ENCODE measurements around the gene INO80C. TPM values are rescaled to one million over a fixed set of nuclear protein-coding genes. Genes with fewer than 3 reads are reported as not detected.

INO80C gene, protein sequence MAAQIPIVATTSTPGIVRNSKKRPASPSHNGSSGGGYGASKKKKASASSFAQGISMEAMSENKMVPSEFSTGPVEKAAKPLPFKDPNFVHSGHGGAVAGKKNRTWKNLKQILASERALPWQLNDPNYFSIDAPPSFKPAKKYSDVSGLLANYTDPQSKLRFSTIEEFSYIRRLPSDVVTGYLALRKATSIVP
- polyA plus RNA-seq (ENCODE audit: insufficient read length in 3 of 3) = 10 to 100 TPM; 28.8 to 32.6 (median 29.4) TPM
- long read RNA-seq, donor 1, transcript INO80C-202 (5 exons, 974 nt) = major isoform, 9 of 16 reads
- long read RNA-seq, donor 1, partial matches to known transcripts = 0 of 16 reads
- long read RNA-seq, donor 1, other reads (novel, unspliced or antisense) = 0 of 16 reads
- long read RNA-seq, donor 2, transcript INO80C-202 (5 exons, 974 nt) = major isoform, 7 of 11 reads
- long read RNA-seq, donor 2, partial matches to known transcripts = 0 of 11 reads
- long read RNA-seq, donor 2, other reads (novel, unspliced or antisense) = 0 of 11 reads
- long read RNA-seq, donor 3, transcript INO80C-202 (5 exons, 974 nt) = major isoform, 7 of 10 reads
- long read RNA-seq, donor 3, partial matches to known transcripts = 0 of 10 reads
- long read RNA-seq, donor 3, other reads (novel, unspliced or antisense) = 0 of 10 reads
- long read RNA-seq, donor 4, transcript INO80C-208 (1 exons, 434 nt) = minor isoform, 6 of 19 reads
- long read RNA-seq, donor 4, transcript INO80C-202 (5 exons, 974 nt) = major isoform, 11 of 19 reads
- long read RNA-seq, donor 4, partial matches to known transcripts = 0 of 19 reads
- long read RNA-seq, donor 4, other reads (novel, unspliced or antisense) = 0 of 19 reads
- long read RNA-seq, donor 5 = 0 reads
- long read RNA-seq, donor 6, transcript INO80C-202 (5 exons, 974 nt) = major isoform, 6 of 8 reads
- long read RNA-seq, donor 6, partial matches to known transcripts = 0 of 8 reads
- long read RNA-seq, donor 6, other reads (novel, unspliced or antisense) = 0 of 8 reads
- long read RNA-seq, donor 7, transcript INO80C-202 (5 exons, 974 nt) = major isoform, 6 of 12 reads
- long read RNA-seq, donor 7, partial matches to known transcripts = 0 of 12 reads
- long read RNA-seq, donor 7, other reads (novel, unspliced or antisense) = 0 of 12 reads
- long read RNA-seq, donor 8 = 0 reads
- long read RNA-seq, donor 9, partial matches to known transcripts = 0 of 5 reads
- long read RNA-seq, donor 9, other reads (novel, unspliced or antisense) = 0 of 5 reads
- long read RNA-seq, donor 10, transcript INO80C-202 (5 exons, 974 nt) = major isoform, 12 of 16 reads
- long read RNA-seq, donor 10, partial matches to known transcripts = 0 of 16 reads
- long read RNA-seq, donor 10, other reads (novel, unspliced or antisense) = 0 of 16 reads
- long read RNA-seq, donor 11, partial matches to known transcripts = 0 of 8 reads
- long read RNA-seq, donor 11, other reads (novel, unspliced or antisense) = 0 of 8 reads
- long read RNA-seq, donor 12, partial matches to known transcripts = 0 of 4 reads
- long read RNA-seq, donor 12, other reads (novel, unspliced or antisense) = 0 of 4 reads
- long read RNA-seq, donor 13 = 0 reads
- long read RNA-seq, donor 14, transcript INO80C-202 (5 exons, 974 nt) = major isoform, 8 of 15 reads
- long read RNA-seq, donor 14, partial matches to known transcripts = 0 of 15 reads
- long read RNA-seq, donor 14, other reads (novel, unspliced or antisense) = 0 of 15 reads
- long read RNA-seq, donor 15, partial matches to known transcripts = 0 of 5 reads
- long read RNA-seq, donor 15, other reads (novel, unspliced or antisense) = 0 of 5 reads
- long read RNA-seq, donor 16, transcript INO80C-202 (5 exons, 974 nt) = major isoform, 14 of 26 reads
- long read RNA-seq, donor 16, transcript INO80C-208 (1 exons, 434 nt) = minor isoform, 5 of 26 reads
- long read RNA-seq, donor 16, partial matches to known transcripts = 0 of 26 reads
- long read RNA-seq, donor 16, other reads (novel, unspliced or antisense) = 0 of 26 reads

DNA sequence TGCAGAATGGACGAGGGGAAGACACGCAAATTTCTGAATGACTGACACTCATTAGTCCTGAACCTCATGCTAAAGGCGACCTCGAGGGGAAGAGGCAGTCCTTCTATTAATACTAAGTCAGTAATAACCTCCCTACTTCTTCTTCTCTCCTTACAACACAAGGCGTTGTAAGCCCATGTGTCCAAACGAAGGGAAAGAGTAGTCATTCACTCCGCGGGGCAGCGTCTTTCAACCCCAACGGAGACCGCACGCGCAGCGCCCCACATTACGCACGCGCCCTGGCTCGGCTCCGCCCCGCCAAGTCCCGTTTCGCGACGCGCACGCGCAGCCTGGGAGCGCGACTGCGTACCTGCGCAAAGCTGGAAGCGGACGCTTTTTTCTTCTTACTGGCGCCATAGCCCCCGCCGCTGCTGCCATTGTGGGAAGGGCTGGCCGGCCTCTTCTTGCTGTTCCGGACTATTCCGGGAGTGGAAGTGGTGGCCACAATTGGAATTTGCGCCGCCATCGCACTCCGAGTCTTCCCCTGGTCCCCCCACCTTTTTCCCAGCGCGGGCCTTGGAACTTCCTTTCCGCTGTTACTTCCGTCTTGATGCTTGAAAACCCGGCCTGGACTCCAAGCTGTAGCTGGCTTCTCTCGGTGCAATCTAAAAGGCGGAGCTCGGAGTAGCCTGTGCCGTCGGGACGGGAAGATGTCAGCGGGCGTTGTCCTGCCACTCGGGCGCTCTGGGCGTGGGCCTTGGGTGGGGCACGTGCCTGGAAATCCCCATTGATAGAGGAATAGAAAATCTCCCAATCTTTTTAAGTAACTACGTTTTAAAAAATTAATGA, at the start of gene INO80C:
INO80C (minus strand) TSS at position 591 of the 828 bp plus-strand sequence; CDS start at position 505, 86 bp downstream.
- peak; percentile 85 to 94 (median 91) for DNase-seq (ENCODE audit: extremely low read depth in 1 of 11, low read depth in 9 of 11, low spot score in 4 of 11)

DNA sequence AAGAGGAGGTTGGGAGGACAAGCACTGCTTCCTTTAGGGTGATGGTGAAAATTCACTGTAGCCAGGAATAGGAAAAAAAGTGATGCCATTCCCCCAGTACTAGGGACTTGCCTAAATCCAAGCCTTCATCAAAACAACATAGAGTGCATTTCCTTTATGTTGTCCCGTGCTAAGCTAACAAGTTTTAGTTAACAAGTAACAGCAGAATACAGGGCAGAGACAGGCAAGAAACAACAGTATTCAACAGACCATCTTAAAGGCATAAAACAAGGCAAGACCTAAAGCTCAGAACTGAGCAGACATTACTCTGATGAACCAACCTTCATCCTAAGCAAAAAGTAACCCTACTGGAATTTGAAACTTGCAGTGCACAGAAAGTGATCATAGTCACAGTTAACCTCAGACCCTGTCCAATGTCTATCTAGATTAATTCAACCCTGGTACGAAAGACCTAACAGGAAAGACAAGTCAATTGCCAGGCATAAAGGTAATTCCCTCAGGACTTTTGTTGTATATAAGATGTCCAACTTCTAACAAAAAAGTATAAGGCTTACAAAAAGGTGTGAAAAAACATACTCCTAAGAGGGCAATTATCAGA, 49.3 kb upstream of the INO80C start:
- no peak for DNase-seq (ENCODE audit: extremely low read depth in 1 of 11, low read depth in 9 of 11, low spot score in 4 of 11)

DNA sequence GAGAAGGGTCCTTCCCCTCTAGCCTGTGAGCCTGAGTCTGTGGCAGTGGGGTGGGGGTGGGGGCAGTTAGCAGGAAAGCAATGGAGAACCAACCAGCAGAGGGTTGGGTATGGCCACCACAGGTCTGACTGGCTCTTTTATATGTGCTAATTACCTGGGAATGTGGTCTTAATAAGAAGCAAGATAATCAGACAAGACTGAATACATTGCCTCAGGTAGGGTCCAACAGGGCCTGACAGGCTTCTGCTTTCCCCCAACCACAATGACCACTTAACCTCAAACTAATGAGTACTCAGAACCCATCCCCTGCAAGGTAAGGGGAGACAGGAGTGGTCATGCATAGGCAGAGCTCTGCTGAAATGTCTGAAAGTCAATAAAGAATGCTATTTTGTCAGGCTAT, 44.6 kb upstream of the INO80C start:
- DNase-seq (ENCODE audit: extremely low read depth in 1 of 11, low read depth in 9 of 11, low spot score in 4 of 11) = no peak

DNA sequence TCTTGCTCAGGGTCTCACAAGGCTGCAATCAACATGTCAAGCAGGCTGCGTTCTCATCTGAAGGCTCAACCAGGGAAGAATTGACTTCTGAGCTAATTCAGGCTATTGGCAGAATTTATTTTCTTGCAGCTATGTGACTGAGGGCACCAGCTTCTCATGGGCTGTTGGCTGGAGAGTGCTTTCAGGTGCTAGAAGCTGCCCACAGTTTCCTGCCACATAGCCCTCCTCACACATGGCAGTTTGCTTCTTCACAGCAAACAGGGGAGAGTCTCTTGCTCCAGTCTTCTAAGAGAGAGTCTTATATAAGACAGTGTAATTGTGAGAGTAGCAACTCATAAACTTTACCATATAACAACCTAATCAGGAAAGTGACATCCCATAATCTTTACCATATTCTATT, 37.5 kb upstream of the INO80C start:
- DNase-seq (ENCODE audit: extremely low read depth in 1 of 11, low read depth in 9 of 11, low spot score in 4 of 11) = no peak

DNA sequence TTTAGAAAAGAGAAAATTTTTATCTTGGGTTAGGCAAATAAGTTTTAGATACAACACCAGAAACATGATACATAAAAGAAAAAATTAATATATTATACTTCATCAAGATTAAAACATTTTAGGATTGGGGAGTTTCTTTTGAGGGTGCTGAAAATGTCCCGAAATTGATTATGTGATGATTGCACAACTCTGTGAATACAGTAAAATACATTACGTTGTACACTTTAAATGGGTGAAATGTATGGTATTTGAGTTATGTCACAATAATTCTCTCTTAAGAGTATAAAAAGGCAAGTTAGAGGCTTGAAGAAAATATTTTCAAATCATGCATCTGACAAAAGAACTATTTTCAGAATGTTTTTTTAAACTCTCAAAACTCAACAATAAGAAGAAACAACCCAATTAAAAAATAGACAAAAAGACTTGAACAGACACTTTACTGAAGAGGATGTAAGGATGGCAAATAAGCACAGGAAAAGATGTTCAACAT, 36.2 kb upstream of the INO80C start:
- DNase-seq (ENCODE audit: extremely low read depth in 1 of 11, low read depth in 9 of 11, low spot score in 4 of 11) = no peak

DNA sequence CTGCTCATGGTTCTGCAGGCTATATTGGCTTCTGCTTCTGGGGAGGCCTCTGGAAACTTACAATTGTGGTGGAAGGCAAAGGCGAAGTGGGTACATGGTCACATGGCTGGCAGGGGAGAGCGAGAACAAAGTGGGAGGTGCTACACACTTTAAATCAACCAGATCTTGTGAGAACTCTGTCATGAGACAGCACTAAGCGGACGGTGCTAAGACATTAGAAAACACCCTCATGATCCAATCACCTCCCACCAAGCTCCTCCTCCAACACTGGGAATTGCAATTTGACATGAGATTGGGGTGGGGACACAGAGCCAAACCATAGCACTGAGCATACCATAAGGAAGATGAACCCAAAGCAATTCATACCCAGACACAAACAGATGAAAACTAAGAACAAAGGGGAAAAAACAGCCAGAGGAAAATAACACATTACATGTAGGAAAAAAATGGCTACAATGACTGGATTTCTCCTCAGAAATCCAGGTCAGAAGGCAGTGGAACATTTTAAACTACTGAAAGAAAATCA, 31.1 kb upstream of the INO80C start:
- no peak for DNase-seq (ENCODE audit: extremely low read depth in 1 of 11, low read depth in 9 of 11, low spot score in 4 of 11)

DNA sequence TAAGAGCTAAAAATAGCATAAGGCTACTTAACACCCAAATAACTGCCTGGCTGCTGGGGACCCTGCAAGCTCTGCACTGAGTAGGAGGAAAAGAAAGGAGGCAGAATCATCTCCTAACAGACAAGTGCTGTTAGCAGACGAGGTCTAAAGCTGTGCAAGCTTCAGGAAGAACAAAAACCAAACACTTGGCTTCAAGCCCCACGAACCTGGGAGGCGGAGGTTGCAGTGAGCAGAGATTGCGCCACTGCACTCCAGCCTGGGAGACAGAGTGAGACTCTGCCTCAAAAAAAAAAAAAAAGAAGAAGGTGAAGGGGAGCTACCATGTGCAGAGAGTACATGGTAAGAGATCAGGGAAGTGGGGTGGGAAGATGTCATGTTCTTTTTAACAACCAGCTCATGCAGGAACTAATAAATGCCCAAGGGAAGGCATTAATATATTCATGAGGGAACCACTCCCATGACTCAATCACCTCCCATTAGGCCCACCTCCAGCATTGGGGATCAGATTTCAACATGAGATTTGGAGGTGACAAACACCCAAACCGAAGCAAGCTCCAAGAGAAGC, 28.8 kb upstream of the INO80C start:
- no peak for DNase-seq (ENCODE audit: extremely low read depth in 1 of 11, low read depth in 9 of 11, low spot score in 4 of 11)

DNA sequence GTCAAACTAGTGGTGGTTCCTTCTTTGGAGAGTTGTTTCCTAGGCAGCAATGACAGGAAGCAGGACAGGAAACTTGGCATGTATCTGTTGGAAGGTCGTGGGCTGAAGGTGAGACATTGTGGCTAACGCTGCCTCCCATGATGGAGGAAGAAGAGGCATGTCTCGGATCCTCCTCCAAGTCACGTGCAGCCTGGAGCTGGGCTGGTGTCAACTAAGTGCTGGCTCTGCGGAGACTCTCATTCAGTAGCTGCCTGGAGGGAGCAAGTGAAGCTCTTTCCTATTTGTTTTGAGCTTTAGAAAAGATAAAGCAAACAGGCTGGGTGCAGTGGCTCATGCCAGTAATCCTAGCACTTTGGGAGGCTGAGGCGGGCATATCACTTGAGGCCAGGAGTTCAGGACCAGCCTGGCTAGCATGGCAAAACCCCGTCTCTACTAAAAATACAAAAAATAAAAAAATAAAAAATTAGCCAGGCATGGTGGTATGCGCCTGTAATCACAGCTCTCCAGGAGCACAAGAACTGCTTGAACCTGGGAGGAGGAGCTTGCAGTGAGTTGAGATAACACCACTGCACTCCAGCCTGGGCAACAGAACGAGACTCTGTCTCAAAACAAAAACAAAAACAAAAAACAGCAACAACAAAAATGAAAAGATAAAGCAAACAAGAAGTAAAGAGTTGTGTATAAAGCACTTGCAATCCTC, 28.2 kb upstream of the INO80C start:
- DNase-seq (ENCODE audit: extremely low read depth in 1 of 11, low read depth in 9 of 11, low spot score in 4 of 11) = no peak

DNA sequence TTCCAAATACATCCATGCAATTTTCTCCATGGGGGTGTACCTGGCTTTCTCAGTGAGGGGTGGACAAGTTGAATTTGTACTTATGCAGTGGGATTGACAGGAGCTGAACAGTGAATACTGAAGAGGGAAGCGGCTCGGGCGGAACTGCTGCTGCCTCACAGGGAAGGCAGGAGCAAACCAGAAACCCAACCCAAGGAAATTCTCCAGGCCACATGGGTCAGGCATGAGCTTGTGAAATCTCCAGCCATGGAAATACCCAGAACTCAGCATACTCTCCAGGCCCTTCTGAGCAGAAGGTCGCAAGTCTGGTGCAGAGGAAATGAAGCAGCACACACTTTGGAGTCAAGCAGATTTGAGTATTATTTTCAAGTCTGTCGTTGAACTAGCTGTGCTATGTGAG, 26.5 kb upstream of the INO80C start:
- DNase-seq (ENCODE audit: extremely low read depth in 1 of 11, low read depth in 9 of 11, low spot score in 4 of 11) = peak in 4 of 11 donors; percentile 15 to 29 (median 25)

DNA sequence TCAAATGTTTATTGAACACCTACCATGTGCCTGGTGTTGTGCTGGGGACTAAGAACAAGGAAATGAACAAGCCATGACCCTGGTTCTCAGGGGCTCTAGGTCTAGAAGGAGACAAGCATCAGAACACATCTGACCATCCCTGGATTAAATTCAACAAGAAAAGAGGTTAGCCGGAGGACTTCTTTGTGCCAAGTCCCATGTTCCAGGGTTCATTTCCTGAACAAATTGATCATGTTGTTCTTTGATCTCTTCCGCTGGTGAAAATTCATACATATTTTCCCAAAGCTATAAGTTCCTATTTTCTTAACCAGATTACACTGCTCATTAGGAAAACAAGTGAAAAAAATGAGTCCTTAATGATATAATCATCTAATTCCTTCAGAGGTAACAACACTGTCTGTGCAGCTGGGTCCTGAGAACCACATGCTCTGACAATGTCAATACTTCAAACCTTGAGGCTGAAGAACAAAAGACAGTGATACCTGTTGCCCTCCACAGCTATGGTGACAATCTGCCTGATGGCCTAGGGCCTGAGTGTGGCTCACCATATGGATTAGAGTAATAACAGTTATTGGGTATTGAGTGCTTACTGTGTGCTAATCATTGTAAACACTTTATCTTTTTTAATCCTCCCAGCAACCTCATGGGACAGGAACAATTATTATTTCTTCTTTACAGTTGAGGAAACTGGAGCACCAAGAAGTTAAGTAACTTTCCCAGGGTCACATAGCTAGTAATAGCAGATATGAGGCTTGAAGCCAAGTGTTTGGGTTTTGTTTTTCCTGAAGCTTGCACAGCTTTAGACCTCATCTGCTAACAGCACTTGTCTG, 24.6 kb upstream of the INO80C start:
- no peak for DNase-seq (ENCODE audit: extremely low read depth in 1 of 11, low read depth in 9 of 11, low spot score in 4 of 11)

DNA sequence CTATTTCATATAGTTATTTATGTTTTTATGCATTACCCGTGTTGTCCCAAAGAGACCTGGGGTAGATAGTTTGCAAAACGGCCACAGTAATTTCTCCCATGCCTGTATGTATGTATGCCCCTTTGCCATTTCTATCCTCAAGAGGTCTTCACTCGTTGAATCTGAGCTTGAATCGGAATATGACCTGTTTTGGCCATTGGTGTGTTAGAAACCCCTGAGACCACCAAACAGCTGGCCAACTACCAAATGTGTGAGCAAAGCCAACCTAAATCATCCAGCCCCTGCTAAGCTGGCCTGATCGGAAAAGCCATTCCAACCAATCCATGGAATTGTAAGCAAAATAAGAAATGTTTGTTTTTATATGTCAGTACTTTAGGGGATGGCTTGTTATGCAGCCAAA, 23.4 kb upstream of the INO80C start:
- no peak for DNase-seq (ENCODE audit: extremely low read depth in 1 of 11, low read depth in 9 of 11, low spot score in 4 of 11)

DNA sequence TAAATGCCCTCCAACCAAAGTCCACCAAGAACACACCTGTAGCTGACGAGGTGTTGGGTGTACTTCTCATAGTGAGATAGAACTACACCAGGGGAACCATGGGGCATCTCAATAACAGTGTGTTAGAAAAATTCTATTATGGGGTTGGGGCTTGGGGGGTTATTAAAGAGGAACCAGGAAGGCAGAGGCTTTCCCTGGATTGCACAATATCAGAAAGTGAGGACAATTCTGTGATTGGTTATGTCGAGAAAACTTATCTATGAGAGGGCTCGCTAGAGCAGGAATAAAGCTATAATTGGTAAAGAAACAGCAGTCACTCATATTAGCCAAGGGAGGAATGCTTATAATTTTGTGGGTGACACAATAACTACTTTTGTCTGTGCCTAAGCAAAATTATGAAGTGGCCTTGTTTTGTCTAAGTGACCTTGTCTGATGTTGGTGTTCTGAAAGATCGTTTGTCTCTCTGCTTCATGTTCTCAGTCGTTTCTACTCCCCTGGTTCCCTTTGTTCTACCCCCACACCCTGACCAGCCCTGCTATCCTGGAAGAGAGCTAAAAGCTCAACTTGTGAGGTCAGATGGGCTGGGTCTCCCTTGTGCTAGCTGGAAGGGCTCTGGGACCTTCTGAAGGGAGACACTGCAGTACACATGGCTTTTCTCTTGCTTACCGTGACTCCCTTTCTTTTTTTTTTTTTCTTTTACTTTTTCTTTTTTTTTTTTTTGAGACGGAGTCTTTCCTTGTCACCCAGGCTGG, 21.6 kb upstream of the INO80C start:
- no peak for DNase-seq (ENCODE audit: extremely low read depth in 1 of 11, low read depth in 9 of 11, low spot score in 4 of 11)

DNA sequence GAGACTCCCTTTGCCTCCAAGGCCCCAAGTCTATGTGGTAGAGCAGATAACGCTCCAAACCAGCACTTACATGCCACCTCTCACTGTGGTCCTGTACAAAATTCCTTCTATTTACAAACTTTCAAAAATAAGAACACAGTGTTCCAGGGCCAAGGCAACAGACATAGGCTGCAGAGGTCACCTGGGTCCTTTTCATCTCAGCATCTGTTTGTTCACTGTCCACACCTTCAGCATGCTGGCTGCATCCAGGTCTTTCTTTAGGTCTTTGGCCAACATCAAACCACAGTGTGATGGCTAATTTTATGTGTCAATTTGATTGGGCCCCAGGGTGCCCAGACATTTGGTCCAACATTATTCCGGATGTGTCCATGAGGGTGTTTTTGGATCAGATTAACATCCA, 20.0 kb upstream of the INO80C start:
- no peak for DNase-seq (ENCODE audit: extremely low read depth in 1 of 11, low read depth in 9 of 11, low spot score in 4 of 11)

DNA sequence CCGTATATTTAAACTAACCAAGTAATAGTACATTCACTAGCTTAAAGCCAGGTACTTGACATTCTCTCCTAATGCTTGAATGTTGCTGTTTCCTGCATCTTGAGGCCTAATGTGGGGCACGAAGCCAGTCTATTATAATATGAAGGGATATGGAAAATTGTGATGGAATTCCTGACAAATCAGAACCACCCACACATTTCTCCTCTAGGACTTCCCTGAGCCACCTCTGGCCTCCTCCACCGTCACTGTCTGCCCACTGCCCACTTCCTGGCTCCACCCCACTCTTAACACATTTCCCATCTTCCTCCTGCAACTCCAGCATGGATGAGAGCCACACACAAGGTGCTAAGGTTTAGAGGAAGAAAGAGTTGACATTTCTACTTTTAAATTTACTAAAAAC, 19.0 kb upstream of the INO80C start:
- DNase-seq (ENCODE audit: extremely low read depth in 1 of 11, low read depth in 9 of 11, low spot score in 4 of 11) = no peak
